ENCODE results near the gene KLHDC10. TPM values are rescaled to one million over a fixed set of nuclear protein-coding genes. Genes with fewer than 3 reads are reported as not detected.

KLHDC10 gene
- total and polyA plus RNA-seq, 2 experiments from 2014 or later = 5.5 to 14.7 TPM

GRCh38 chr7:130131191-130131834, 61.0 kb downstream of the KLHDC10 start:
- Histone ChIP-seq H4K20me1 (replicated peaks; ENCODE audit: insufficient read depth) (no peaks in the 10 kb centered on the region; the same call in none of the 2 replicates), H3K27me3 (ENCODE audit: insufficient read depth) (no peaks in the 10 kb centered on the region), H3K27ac (ENCODE audit: low read depth) (0 out of 2 replicates have a peak overlapping the region, but pooled peaks have one; percentile 39), H3K4me1 (ENCODE audit: insufficient read depth) (peaks cover 10% of the 10 kb centered on the region; the same call in 1 of the 2 replicates), H3K4me2 (no peak overlapping the region), H3K9me2 (ENCODE audit: insufficient read depth) (no peaks in the 10 kb centered on the region), H2AFZ (no peak overlapping the region), H3K36me3 (ENCODE audit: insufficient read depth) (peaks cover 4% of the 10 kb centered on the region; the same call in 1 of the 2 replicates), H3K4me3 (no peak overlapping the region), H3F3A (replicated peaks; ENCODE audit: low read depth) (no peaks in the 10 kb centered on the region), H3K79me2 (replicated peaks; ENCODE audit: insufficient read depth) (no peaks in the 10 kb centered on the region)
- Mint-ChIP-seq H3K27me3 (ENCODE audit: insufficient read depth, low read depth, poor library complexity) (no peaks in the 10 kb centered on the region), H3K36me3 (ENCODE audit: low read depth) (peaks cover 19% of the 10 kb centered on the region; the same call in 2 of the 3 replicates), H3K27ac (no peak overlapping the region), H3K4me3 (no peak overlapping the region), H3K4me1 (peaks cover 15% of the 10 kb centered on the region), H3K9me3 (no peaks in the 10 kb centered on the region)
- ATAC-seq (no peak), DNase-seq (ENCODE audit: low spot score) (no peak)
- TF ChIP-seq, protein P1, sequence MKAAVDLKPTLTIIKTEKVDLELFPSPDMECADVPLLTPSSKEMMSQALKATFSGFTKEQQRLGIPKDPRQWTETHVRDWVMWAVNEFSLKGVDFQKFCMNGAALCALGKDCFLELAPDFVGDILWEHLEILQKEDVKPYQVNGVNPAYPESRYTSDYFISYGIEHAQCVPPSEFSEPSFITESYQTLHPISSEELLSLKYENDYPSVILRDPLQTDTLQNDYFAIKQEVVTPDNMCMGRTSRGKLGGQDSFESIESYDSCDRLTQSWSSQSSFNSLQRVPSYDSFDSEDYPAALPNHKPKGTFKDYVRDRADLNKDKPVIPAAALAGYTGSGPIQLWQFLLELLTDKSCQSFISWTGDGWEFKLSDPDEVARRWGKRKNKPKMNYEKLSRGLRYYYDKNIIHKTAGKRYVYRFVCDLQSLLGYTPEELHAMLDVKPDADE (IDR thresholded peaks at IDR 0.05) = no peak
- no peak for TF ChIP-seq STAT1 (IDR thresholded peaks at IDR 0.05; ENCODE audit: unreplicated experiment)
- no peak for TF ChIP-seq JUNB (IDR thresholded peaks at IDR 0.05; ENCODE audit: unreplicated experiment)
- TF ChIP-seq, protein P2, sequence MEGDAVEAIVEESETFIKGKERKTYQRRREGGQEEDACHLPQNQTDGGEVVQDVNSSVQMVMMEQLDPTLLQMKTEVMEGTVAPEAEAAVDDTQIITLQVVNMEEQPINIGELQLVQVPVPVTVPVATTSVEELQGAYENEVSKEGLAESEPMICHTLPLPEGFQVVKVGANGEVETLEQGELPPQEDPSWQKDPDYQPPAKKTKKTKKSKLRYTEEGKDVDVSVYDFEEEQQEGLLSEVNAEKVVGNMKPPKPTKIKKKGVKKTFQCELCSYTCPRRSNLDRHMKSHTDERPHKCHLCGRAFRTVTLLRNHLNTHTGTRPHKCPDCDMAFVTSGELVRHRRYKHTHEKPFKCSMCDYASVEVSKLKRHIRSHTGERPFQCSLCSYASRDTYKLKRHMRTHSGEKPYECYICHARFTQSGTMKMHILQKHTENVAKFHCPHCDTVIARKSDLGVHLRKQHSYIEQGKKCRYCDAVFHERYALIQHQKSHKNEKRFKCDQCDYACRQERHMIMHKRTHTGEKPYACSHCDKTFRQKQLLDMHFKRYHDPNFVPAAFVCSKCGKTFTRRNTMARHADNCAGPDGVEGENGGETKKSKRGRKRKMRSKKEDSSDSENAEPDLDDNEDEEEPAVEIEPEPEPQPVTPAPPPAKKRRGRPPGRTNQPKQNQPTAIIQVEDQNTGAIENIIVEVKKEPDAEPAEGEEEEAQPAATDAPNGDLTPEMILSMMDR (conservative IDR thresholded peaks at IDR 0.05; ENCODE audit: low read depth in 2 of 2) = no peak
- no peak for TF ChIP-seq POLR2AphosphoS5 (IDR thresholded peaks at IDR 0.05; ENCODE audit: low read depth)
- no peak for TF ChIP-seq EZH2phosphoT487 (IDR thresholded peaks at IDR 0.05; ENCODE audit: unreplicated experiment)
- no peak for TF ChIP-seq NANOG (IDR thresholded peaks at IDR 0.05; ENCODE audit: borderline replicate concordance)
- TF ChIP-seq ZNF331 (CRISPR knock-in tag; IDR thresholded peaks at IDR 0.05; ENCODE audit: low read depth) = no peak
- TF ChIP-seq, protein P3, sequence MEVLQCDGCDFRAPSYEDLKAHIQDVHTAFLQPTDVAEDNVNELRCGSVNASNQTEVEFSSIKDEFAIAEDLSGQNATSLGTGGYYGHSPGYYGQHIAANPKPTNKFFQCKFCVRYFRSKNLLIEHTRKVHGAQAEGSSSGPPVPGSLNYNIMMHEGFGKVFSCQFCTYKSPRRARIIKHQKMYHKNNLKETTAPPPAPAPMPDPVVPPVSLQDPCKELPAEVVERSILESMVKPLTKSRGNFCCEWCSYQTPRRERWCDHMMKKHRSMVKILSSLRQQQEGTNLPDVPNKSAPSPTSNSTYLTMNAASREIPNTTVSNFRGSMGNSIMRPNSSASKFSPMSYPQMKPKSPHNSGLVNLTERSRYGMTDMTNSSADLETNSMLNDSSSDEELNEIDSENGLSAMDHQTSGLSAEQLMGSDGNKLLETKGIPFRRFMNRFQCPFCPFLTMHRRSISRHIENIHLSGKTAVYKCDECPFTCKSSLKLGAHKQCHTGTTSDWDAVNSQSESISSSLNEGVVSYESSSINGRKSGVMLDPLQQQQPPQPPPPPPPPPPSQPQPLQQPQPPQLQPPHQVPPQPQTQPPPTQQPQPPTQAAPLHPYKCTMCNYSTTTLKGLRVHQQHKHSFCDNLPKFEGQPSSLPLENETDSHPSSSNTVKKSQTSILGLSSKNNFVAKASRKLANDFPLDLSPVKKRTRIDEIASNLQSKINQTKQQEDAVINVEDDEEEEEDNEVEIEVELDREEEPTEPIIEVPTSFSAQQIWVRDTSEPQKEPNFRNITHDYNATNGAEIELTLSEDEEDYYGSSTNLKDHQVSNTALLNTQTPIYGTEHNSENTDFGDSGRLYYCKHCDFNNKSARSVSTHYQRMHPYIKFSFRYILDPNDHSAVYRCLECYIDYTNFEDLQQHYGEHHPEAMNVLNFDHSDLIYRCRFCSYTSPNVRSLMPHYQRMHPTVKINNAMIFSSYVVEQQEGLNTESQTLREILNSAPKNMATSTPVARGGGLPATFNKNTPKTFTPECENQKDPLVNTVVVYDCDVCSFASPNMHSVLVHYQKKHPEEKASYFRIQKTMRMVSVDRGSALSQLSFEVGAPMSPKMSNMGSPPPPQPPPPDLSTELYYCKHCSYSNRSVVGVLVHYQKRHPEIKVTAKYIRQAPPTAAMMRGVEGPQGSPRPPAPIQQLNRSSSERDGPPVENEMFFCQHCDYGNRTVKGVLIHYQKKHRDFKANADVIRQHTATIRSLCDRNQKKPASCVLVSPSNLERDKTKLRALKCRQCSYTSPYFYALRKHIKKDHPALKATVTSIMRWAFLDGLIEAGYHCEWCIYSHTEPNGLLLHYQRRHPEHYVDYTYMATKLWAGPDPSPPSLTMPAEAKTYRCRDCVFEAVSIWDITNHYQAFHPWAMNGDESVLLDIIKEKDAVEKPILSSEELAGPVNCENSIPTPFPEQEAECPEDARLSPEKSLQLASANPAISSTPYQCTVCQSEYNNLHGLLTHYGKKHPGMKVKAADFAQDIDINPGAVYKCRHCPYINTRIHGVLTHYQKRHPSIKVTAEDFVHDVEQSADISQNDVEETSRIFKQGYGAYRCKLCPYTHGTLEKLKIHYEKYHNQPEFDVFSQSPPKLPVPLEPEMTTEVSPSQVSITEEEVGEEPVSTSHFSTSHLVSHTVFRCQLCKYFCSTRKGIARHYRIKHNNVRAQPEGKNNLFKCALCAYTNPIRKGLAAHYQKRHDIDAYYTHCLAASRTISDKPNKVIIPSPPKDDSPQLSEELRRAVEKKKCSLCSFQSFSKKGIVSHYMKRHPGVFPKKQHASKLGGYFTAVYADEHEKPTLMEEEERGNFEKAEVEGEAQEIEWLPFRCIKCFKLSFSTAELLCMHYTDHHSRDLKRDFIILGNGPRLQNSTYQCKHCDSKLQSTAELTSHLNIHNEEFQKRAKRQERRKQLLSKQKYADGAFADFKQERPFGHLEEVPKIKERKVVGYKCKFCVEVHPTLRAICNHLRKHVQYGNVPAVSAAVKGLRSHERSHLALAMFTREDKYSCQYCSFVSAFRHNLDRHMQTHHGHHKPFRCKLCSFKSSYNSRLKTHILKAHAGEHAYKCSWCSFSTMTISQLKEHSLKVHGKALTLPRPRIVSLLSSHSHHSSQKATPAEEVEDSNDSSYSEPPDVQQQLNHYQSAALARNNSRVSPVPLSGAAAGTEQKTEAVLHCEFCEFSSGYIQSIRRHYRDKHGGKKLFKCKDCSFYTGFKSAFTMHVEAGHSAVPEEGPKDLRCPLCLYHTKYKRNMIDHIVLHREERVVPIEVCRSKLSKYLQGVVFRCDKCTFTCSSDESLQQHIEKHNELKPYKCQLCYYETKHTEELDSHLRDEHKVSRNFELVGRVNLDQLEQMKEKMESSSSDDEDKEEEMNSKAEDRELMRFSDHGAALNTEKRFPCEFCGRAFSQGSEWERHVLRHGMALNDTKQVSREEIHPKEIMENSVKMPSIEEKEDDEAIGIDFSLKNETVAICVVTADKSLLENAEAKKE (CRISPR knock-in tag; IDR thresholded peaks at IDR 0.05) = no peak
- TF ChIP-seq EZH2 (IDR thresholded peaks at IDR 0.05; ENCODE audit: low read depth, unreplicated experiment) = no peak
- TF ChIP-seq ZNF114 (CRISPR knock-in tag; IDR thresholded peaks at IDR 0.05) = no peak
- TF ChIP-seq CREB1 (CRISPR knock-in tag; IDR thresholded peaks at IDR 0.05; ENCODE audit: low read depth) = no peak
- TF ChIP-seq, protein P4, sequence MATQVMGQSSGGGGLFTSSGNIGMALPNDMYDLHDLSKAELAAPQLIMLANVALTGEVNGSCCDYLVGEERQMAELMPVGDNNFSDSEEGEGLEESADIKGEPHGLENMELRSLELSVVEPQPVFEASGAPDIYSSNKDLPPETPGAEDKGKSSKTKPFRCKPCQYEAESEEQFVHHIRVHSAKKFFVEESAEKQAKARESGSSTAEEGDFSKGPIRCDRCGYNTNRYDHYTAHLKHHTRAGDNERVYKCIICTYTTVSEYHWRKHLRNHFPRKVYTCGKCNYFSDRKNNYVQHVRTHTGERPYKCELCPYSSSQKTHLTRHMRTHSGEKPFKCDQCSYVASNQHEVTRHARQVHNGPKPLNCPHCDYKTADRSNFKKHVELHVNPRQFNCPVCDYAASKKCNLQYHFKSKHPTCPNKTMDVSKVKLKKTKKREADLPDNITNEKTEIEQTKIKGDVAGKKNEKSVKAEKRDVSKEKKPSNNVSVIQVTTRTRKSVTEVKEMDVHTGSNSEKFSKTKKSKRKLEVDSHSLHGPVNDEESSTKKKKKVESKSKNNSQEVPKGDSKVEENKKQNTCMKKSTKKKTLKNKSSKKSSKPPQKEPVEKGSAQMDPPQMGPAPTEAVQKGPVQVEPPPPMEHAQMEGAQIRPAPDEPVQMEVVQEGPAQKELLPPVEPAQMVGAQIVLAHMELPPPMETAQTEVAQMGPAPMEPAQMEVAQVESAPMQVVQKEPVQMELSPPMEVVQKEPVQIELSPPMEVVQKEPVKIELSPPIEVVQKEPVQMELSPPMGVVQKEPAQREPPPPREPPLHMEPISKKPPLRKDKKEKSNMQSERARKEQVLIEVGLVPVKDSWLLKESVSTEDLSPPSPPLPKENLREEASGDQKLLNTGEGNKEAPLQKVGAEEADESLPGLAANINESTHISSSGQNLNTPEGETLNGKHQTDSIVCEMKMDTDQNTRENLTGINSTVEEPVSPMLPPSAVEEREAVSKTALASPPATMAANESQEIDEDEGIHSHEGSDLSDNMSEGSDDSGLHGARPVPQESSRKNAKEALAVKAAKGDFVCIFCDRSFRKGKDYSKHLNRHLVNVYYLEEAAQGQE (IDR thresholded peaks at IDR 0.05; ENCODE audit: unreplicated experiment) = no peak
